HFF-Myc (cell line): ENCODE data around the gene WNT9A.

Experiments
- DNase-seq: peaks from one replicate; pipeline ENCODE4 v3.0.0-alpha.2; 2011; ENCODE audit warnings: low read depth; ENCODE audit errors: extremely low read depth
- H3K4me3 ChIP-seq: replicated peaks from 2 replicates; pipeline ENCODE4 v1.5.1; 2011; ENCODE audit warnings: low read depth, mild to moderate bottlenecking, control low read depth, low read length
- CTCF ChIP-seq: IDR thresholded peaks from 2 replicates; pipeline ENCODE4 v1.5.1; 2012; ENCODE audit warnings: mild to moderate bottlenecking, low read depth, low read length, control low read depth; ENCODE audit errors: missing control alignments

Gene WNT9A

GRCh38 chr1:227941509-227942020 is 6.2 kb downstream of the WNT9A start:
- no peak overlapping the region for H3K4me3 ChIP-seq
- no peak for DNase-seq
- no peak for TF ChIP-seq CTCF

GRCh38 chr1:227940791-227941241 is 6.9 kb downstream of the WNT9A start:
- TF ChIP-seq CTCF, result no peak
- no peak for DNase-seq
- no peak overlapping the region for H3K4me3 ChIP-seq

GRCh38 chr1:227939791-227940771 is 7.7 kb downstream of the WNT9A start:
- no peak for TF ChIP-seq CTCF
- DNase-seq, result no peak

GRCh38 chr1:227938911-227939790 is 8.6 kb downstream of the WNT9A start:
- no peak for DNase-seq
- TF ChIP-seq CTCF, result no peak
- H3K4me3 ChIP-seq, result no peak overlapping the region

More at GRCh38 chr1:227939791-227940771, 7.7 kb downstream of the WNT9A start:
- no peak overlapping the region for H3K4me3 ChIP-seq

GRCh38 chr1:227938276-227938675 is 9.5 kb downstream of the WNT9A start:
- H3K4me3 ChIP-seq, result no peak overlapping the region
- no peak for TF ChIP-seq CTCF
- DNase-seq, result no peak

- no peak overlapping the region for H3K4me3 ChIP-seq
- no peak for TF ChIP-seq CTCF
- no peak for DNase-seq
Measured at GRCh38 chr1:227937838-227938145, 9.9 kb downstream of the WNT9A start.
